GM18867 (cell line): ENCODE measurements around the gene PRKCB.
"Not testable (repeated sequence)": the region's sequence is repeated elsewhere in the genome, so short reads cannot be mapped to it uniquely, and the experiment has no call there.

Experiments
- ATAC-seq: cut with Tn5 transposase; IDR thresholded peaks from one replicate; pipeline ENCODE4 v1.9.1; 2021; ENCODE audit warnings: mild to moderate bottlenecking, moderate library complexity; ENCODE audit not compliant: unreplicated experiment

The PRKCB gene

GRCh38 chr16:23931199-23931598 is 95.4 kb downstream of the PRKCB start:
- ATAC-seq: no peak

- not testable (repeated sequence) for ATAC-seq
Observed at GRCh38 chr16:23933650-23934049, 97.9 kb downstream of the PRKCB start.

GRCh38 chr16:23934610-23935236 is 98.9 kb downstream of the PRKCB start:
- ATAC-seq: no peak

- ATAC-seq: no peak
Observed at GRCh38 chr16:23940111-23940510, 104.3 kb downstream of the PRKCB start.

- no peak for ATAC-seq
Observed at GRCh38 chr16:23941025-23941424, 105.2 kb downstream of the PRKCB start.

GRCh38 chr16:23941963-23942564 is 106.3 kb downstream of the PRKCB start:
- ATAC-seq: no peak

- ATAC-seq: no peak
Observed at GRCh38 chr16:23943604-23944003, 107.8 kb downstream of the PRKCB start.

- ATAC-seq: no peak
Observed at GRCh38 chr16:23944381-23944780, 108.6 kb downstream of the PRKCB start.

GRCh38 chr16:23945243-23945642 is 109.5 kb downstream of the PRKCB start:
- no peak for ATAC-seq

- no peak for ATAC-seq
Observed at GRCh38 chr16:23947838-23948237, 112.1 kb downstream of the PRKCB start.

GRCh38 chr16:23948949-23949411 is 113.2 kb downstream of the PRKCB start:
- ATAC-seq: no peak

- ATAC-seq: no peak
Observed at GRCh38 chr16:23949630-23950290, 114.0 kb downstream of the PRKCB start.

GRCh38 chr16:23950291-23950894 is 114.6 kb downstream of the PRKCB start:
- ATAC-seq: no peak

GRCh38 chr16:23950898-23951297 is 115.1 kb downstream of the PRKCB start:
- ATAC-seq: no peak

GRCh38 chr16:23952128-23952970 is 116.6 kb downstream of the PRKCB start:
- ATAC-seq: no peak

- no peak for ATAC-seq
Observed at GRCh38 chr16:23952971-23953300, 117.2 kb downstream of the PRKCB start.

GRCh38 chr16:23953476-23953875 is 117.7 kb downstream of the PRKCB start:
- ATAC-seq: no peak

GRCh38 chr16:23955088-23955487 is 119.3 kb downstream of the PRKCB start:
- no peak for ATAC-seq

- no peak for ATAC-seq
Observed at GRCh38 chr16:23957287-23957686, 121.5 kb downstream of the PRKCB start.

- ATAC-seq: no peak
Observed at GRCh38 chr16:23959072-23959751, 123.4 kb downstream of the PRKCB start.

- no peak for ATAC-seq
Observed at GRCh38 chr16:23959752-23960072, 123.9 kb downstream of the PRKCB start.
